KMS-11 (cell line): ENCODE data around the gene GDNF.

Source experiments
- H2AFZ ChIP-seq: fragments of 200-600 bp; sonication (generic); 2 replicates; pipeline ENCODE4 v1.6.1; 2016; ENCODE audit warnings: antibody characterized with exemption, mixed run types, low read depth
- H3K27ac ChIP-seq: fragments of 200-600 bp; sonication (generic); 2 replicates; pipeline ENCODE4 v1.6.1; 2016; ENCODE audit warnings: mild to moderate bottlenecking, mixed run types
- H3K27me3 ChIP-seq: fragments of 200-600 bp; sonication (generic); 2 replicates; pipeline ENCODE4 v1.6.1; 2017; ENCODE audit warnings: mild to moderate bottlenecking, low read depth, mixed run types, moderate library complexity; ENCODE audit not compliant: insufficient read depth
- H3K36me3 ChIP-seq: fragments of 200-600 bp; sonication (generic); 2 replicates; pipeline ENCODE4 v1.6.1; 2017; ENCODE audit warnings: mild to moderate bottlenecking, mixed run types; ENCODE audit not compliant: insufficient read depth
- H3K4me1 ChIP-seq: fragments of 200-600 bp; sonication (generic); 2 replicates; pipeline ENCODE4 v1.6.1; 2016; ENCODE audit warnings: mild to moderate bottlenecking, low read depth, mixed run types; ENCODE audit not compliant: poor library complexity, severe bottlenecking
- H3K4me2 ChIP-seq: fragments of 200-600 bp; sonication (generic); 2 replicates; pipeline ENCODE4 v1.7.0; 2016; ENCODE audit warnings: mild to moderate bottlenecking, mixed run types
- H3K4me3 ChIP-seq: fragments of 200-600 bp; sonication (generic); IDR thresholded peaks from 2 replicates; pipeline ENCODE4 v1.6.1; 2017; ENCODE audit warnings: low read depth, low read length, mixed read lengths; ENCODE audit not compliant: insufficient read depth
- H3K79me2 ChIP-seq: fragments of 200-600 bp; sonication (generic); 2 replicates; pipeline ENCODE4 v1.6.1; 2016; ENCODE audit warnings: low read depth, mixed run types; ENCODE audit not compliant: insufficient read depth
- H3K9ac ChIP-seq: fragments of 200-600 bp; sonication (generic); 2 replicates; pipeline ENCODE4 v1.6.1; 2016; ENCODE audit warnings: mild to moderate bottlenecking, mixed run types
- H4K20me1 ChIP-seq: fragments of 200-600 bp; sonication (generic); 2 replicates; pipeline ENCODE4 v1.6.1; 2016; ENCODE audit warnings: mild to moderate bottlenecking, mixed run types; ENCODE audit not compliant: insufficient read depth
- TF ChIP-seq, protein P1 (sequence below): fragments of 200-600 bp; sonication (generic); conservative IDR thresholded peaks from 2 replicates; pipeline ENCODE4 v1.6.1; 2017; ENCODE audit warnings: low read depth, mild to moderate bottlenecking, antibody characterized with exemption, low read length, moderate library complexity, mixed read lengths

Gene GDNF

GRCh38 chr5:37825334-37825915 is 14.4 kb downstream of the GDNF start:
- Histone ChIP-seq H3K79me2 (no peaks in the 10 kb centered on the region), H3K27me3 (no peaks in the 10 kb centered on the region), H2AFZ (peak overlapping the region; percentile 17; the same call in 1 of the 2 replicates), H4K20me1 (no peaks in the 10 kb centered on the region), H3K4me1 (peaks cover 27% of the 10 kb centered on the region), H3K4me3 (no peak overlapping the region), H3K9ac (no peak overlapping the region), H3K4me2 (peak overlapping the region; percentile 45), H3K27ac (peak overlapping the region; percentile 28; the same call in 1 of the 2 replicates), H3K36me3 (no peaks in the 10 kb centered on the region)
- TF ChIP-seq, protein P1, sequence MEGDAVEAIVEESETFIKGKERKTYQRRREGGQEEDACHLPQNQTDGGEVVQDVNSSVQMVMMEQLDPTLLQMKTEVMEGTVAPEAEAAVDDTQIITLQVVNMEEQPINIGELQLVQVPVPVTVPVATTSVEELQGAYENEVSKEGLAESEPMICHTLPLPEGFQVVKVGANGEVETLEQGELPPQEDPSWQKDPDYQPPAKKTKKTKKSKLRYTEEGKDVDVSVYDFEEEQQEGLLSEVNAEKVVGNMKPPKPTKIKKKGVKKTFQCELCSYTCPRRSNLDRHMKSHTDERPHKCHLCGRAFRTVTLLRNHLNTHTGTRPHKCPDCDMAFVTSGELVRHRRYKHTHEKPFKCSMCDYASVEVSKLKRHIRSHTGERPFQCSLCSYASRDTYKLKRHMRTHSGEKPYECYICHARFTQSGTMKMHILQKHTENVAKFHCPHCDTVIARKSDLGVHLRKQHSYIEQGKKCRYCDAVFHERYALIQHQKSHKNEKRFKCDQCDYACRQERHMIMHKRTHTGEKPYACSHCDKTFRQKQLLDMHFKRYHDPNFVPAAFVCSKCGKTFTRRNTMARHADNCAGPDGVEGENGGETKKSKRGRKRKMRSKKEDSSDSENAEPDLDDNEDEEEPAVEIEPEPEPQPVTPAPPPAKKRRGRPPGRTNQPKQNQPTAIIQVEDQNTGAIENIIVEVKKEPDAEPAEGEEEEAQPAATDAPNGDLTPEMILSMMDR: no peak

GRCh38 chr5:37823433-37824152 is 16.2 kb downstream of the GDNF start:
- Histone ChIP-seq H3K27me3 (no peaks in the 10 kb centered on the region), H2AFZ (no peak overlapping the region), H3K9ac (no peak overlapping the region), H3K27ac (no peak overlapping the region), H3K36me3 (no peaks in the 10 kb centered on the region; the same call in 1 of the 2 replicates), H4K20me1 (no peaks in the 10 kb centered on the region), H3K79me2 (no peaks in the 10 kb centered on the region), H3K4me2 (no peak overlapping the region), H3K4me1 (peaks cover 27% of the 10 kb centered on the region), H3K4me3 (no peak overlapping the region)
- TF ChIP-seq, protein P1: no peak

DNA sequence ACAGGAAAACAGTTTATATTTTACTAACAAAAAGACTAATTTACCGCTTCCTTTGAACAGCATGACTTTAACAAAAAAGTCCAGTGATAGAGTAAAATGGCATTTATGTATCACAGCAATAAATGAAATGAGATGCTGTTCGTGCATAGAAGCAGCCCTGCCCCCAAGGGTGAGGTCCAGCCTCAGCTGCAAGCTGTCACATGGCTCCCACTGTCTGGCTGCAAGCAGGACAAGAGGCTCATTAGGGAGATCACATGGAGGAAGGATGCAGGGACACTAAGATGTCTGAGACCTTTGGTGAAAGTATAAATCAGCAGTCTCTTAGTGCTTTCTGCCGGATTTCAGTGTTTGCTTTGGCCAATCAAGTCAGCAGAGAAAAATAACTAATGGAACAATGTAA is 23.0 kb downstream of the GDNF start:
- peaks cover 1% of the 10 kb centered on the region for H3K4me1 ChIP-seq
- H3K4me2 ChIP-seq: no peak overlapping the region
- H3K36me3 ChIP-seq: no peaks in the 10 kb centered on the region; the same call in 1 of the 2 replicates
- H4K20me1 ChIP-seq: no peaks in the 10 kb centered on the region
- H3K4me3 ChIP-seq: no peak overlapping the region
- H3K27ac ChIP-seq: no peak overlapping the region
- no peaks in the 10 kb centered on the region for H3K79me2 ChIP-seq
- no peak overlapping the region for H2AFZ ChIP-seq
- no peaks in the 10 kb centered on the region for H3K27me3 ChIP-seq
- H3K9ac ChIP-seq: no peak overlapping the region
- TF ChIP-seq, protein P1: no peak

- H3K79me2 ChIP-seq: no peaks in the 10 kb centered on the region
- H3K36me3 ChIP-seq: no peaks in the 10 kb centered on the region; the same call in 1 of the 2 replicates
- H3K27me3 ChIP-seq: no peaks in the 10 kb centered on the region
- no peak overlapping the region for H3K4me3 ChIP-seq
- H3K27ac ChIP-seq: no peak overlapping the region
- no peak overlapping the region for H2AFZ ChIP-seq
- TF ChIP-seq, protein P1: no peak
- no peak overlapping the region for H3K9ac ChIP-seq
- no peaks in the 10 kb centered on the region for H4K20me1 ChIP-seq
- H3K4me1 ChIP-seq: peaks cover 7% of the 10 kb centered on the region
- no peak overlapping the region for H3K4me2 ChIP-seq
Observed at GRCh38 chr5:37816331-37816730, 23.5 kb downstream of the GDNF start.
